GM12872 (cell line): ENCODE measurements around the gene ASXL3.

Experiments used
- CTCF ChIP-seq: IDR thresholded peaks from 3 replicates; pipeline ENCODE4 v1.5.1; 2011; ENCODE audit warnings: low read depth, mild to moderate bottlenecking, low read length, moderate library complexity; ENCODE audit not compliant: insufficient read depth

Gene ASXL3

GRCh38 chr18:33757037-33757436 is 179.0 kb downstream of the ASXL3 start:
- no peak for TF ChIP-seq CTCF

GRCh38 chr18:33761363-33761762 is 183.3 kb downstream of the ASXL3 start:
- TF ChIP-seq CTCF = peak; percentile 4; the same call in 1 of the 3 replicates

GRCh38 chr18:33781429-33781828 is 203.4 kb downstream of the ASXL3 start:
- TF ChIP-seq CTCF = no peak
